ENCODE data around the gene ADAM12.
A peak's percentile ranks its signal among the peaks of the same experiment; 100 is the strongest.

The ADAM12 gene

DNA sequence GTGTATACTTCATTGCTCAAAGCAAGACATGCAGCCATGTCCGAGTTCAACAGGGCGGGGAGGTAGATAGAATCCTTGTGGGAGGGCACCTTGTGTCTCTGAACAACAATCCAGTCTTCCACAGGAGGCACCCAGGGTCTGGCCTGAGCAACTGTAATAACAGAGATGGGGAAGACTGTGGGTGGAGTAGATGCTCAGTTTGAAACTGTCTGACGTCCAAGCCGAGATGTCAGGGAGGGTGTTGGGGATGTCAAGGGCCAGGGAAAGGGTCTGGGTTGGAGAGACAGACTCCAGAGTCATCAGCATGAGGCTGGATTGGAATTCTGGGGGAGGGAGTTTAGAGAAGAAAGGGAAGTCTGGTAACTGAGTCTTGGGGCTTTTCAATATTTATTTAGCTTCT is 403.9 kb downstream of the ADAM12 start:
- TF ChIP-seq, protein P1, sequence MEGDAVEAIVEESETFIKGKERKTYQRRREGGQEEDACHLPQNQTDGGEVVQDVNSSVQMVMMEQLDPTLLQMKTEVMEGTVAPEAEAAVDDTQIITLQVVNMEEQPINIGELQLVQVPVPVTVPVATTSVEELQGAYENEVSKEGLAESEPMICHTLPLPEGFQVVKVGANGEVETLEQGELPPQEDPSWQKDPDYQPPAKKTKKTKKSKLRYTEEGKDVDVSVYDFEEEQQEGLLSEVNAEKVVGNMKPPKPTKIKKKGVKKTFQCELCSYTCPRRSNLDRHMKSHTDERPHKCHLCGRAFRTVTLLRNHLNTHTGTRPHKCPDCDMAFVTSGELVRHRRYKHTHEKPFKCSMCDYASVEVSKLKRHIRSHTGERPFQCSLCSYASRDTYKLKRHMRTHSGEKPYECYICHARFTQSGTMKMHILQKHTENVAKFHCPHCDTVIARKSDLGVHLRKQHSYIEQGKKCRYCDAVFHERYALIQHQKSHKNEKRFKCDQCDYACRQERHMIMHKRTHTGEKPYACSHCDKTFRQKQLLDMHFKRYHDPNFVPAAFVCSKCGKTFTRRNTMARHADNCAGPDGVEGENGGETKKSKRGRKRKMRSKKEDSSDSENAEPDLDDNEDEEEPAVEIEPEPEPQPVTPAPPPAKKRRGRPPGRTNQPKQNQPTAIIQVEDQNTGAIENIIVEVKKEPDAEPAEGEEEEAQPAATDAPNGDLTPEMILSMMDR (IDR thresholded peaks at IDR 0.05; ENCODE audit: low read depth, low read length) = no peak
- TF ChIP-seq EZH2phosphoT487 (IDR thresholded peaks at IDR 0.05; ENCODE audit: low read depth) = no peak
- no peaks in the 10 kb centered on the region for H3K27me3 ChIP-seq (ENCODE audit: low read depth, low read length)
- H3K27ac ChIP-seq (ENCODE audit: low read length) = no peak overlapping the region
- H3K9me3 ChIP-seq (ENCODE audit: insufficient read depth, low read length) = no peaks in the 10 kb centered on the region
- no peak overlapping the region for H3K4me3 ChIP-seq (ENCODE audit: low read length)
- no peaks in the 10 kb centered on the region for H4K20me1 ChIP-seq (ENCODE audit: insufficient read depth, low read length)
- no peaks in the 10 kb centered on the region for H3K79me2 ChIP-seq (ENCODE audit: low read length)
- no peak overlapping the region for H3K9ac ChIP-seq (ENCODE audit: low read length)
- no peaks in the 10 kb centered on the region for H3K36me3 ChIP-seq (replicated peaks; ENCODE audit: low read depth, low read length)
- H3K4me2 ChIP-seq (ENCODE audit: low read length) = no peak overlapping the region
- H3K4me1 ChIP-seq (ENCODE audit: low read length) = peaks cover 31% of the 10 kb centered on the region
- peak overlapping the region; percentile 60 for H2AFZ ChIP-seq (ENCODE audit: low read depth, low read length)

DNA sequence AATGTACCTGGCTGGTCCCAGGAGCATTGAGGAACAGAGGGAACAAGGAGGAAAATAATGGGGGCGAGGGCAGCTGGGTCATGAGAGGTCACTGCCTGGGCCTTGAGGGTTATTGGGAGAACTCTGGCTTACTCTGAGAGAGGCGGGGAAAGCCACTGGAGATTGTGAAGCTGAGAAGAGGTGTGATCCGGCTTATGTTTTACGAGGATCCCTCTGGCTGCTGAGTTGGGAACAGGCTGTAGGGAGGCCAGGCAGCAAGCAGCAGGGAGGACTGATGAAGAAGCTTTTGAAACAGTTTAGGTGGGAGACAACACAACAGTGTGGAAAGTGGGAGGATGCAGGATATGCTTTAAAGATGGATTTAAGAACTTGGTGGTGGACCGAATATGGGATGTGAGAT is 404.6 kb downstream of the ADAM12 start:
- H3K27me3 ChIP-seq (ENCODE audit: low read depth, low read length) = no peaks in the 10 kb centered on the region
- TF ChIP-seq, protein P1 (IDR thresholded peaks at IDR 0.05; ENCODE audit: low read depth, low read length) = no peak
- no peak for TF ChIP-seq EZH2phosphoT487 (IDR thresholded peaks at IDR 0.05; ENCODE audit: low read depth)
- H4K20me1 ChIP-seq (ENCODE audit: insufficient read depth, low read length) = no peaks in the 10 kb centered on the region
- peaks cover 31% of the 10 kb centered on the region for H3K4me1 ChIP-seq (ENCODE audit: low read length)
- no peak overlapping the region for H3K4me3 ChIP-seq (ENCODE audit: low read length)
- H3K9me3 ChIP-seq (ENCODE audit: insufficient read depth, low read length) = no peaks in the 10 kb centered on the region
- H3K79me2 ChIP-seq (ENCODE audit: low read length) = no peaks in the 10 kb centered on the region
- H3K9ac ChIP-seq (ENCODE audit: low read length) = no peak overlapping the region
- no peak overlapping the region for H3K4me2 ChIP-seq (ENCODE audit: low read length)
- no peaks in the 10 kb centered on the region for H3K36me3 ChIP-seq (replicated peaks; ENCODE audit: low read depth, low read length)
- H3K27ac ChIP-seq (ENCODE audit: low read length) = no peak overlapping the region
- H2AFZ ChIP-seq (ENCODE audit: low read depth, low read length) = no peak overlapping the region

DNA sequence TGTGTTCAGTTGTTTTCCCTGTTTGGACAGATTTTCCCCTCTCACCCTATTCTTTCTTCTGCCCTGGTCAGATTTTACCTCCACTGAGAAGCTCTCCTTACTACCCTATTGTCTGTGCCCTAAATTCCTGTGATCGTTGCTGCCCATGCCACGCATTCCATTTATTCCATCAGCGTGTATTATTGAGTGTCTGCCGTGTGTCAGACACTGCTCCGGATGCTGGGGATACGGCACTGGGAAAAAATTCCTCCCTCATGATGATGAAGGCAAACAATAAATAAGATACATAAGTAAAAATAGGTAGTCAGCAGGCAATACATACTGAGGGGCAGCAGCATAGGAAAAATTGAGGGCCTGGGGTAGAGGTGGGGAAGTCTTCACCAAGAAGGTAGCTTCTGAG is 405.1 kb downstream of the ADAM12 start:
- H3K4me1 ChIP-seq (ENCODE audit: low read length) = peaks cover 31% of the 10 kb centered on the region
- H4K20me1 ChIP-seq (ENCODE audit: insufficient read depth, low read length) = no peaks in the 10 kb centered on the region
- H3K79me2 ChIP-seq (ENCODE audit: low read length) = no peaks in the 10 kb centered on the region
- no peak overlapping the region for H3K27ac ChIP-seq (ENCODE audit: low read length)
- no peak overlapping the region for H3K9ac ChIP-seq (ENCODE audit: low read length)
- no peaks in the 10 kb centered on the region for H3K27me3 ChIP-seq (ENCODE audit: low read depth, low read length)
- H3K4me2 ChIP-seq (ENCODE audit: low read length) = peak overlapping the region; percentile 62; the same call in 1 of the 2 replicates
- no peak overlapping the region for H2AFZ ChIP-seq (ENCODE audit: low read depth, low read length)
- no peaks in the 10 kb centered on the region for H3K36me3 ChIP-seq (replicated peaks; ENCODE audit: low read depth, low read length)
- H3K4me3 ChIP-seq (ENCODE audit: low read length) = no peak overlapping the region
- no peak for TF ChIP-seq EZH2phosphoT487 (IDR thresholded peaks at IDR 0.05; ENCODE audit: low read depth)
- TF ChIP-seq, protein P1 (IDR thresholded peaks at IDR 0.05; ENCODE audit: low read depth, low read length) = no peak
- H3K9me3 ChIP-seq (ENCODE audit: insufficient read depth, low read length) = no peaks in the 10 kb centered on the region

DNA sequence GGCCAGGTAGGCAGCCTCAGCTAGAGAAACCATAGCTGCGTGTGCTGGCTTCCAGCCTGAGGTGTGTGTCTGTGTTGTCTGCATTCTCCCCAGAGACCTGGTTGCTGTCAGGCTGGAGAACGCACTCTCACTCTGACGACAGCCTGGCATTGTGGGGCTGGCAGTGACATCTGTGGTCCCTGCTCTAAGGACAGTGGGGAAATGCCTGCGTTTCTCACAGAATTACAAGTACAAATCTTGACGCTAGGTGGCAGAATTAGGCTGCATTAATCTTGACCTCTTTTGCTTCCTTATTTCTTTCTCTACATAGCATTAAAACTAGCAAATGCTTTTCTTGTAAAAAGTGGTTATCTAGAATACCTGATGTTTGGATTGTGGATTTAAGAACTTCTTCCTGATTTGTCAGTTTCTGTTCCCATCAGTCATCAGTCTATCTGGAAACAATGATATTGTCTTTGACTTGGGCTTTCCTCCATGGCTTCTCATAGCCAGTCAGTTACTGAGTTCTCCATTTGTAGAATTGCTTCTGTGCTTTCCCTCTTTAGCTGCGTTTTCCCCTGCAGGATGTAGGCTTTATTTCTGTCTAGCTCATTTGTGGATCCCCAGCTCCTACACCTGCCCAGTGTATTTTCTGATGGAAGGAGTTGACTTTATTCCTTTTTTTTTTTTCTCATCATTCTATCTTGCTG is 405.9 kb downstream of the ADAM12 start:
- TF ChIP-seq EZH2phosphoT487 (IDR thresholded peaks at IDR 0.05; ENCODE audit: low read depth) = no peak
- TF ChIP-seq, protein P1 (IDR thresholded peaks at IDR 0.05; ENCODE audit: low read depth, low read length) = peak; percentile 61
- H3K36me3 ChIP-seq (replicated peaks; ENCODE audit: low read depth, low read length) = no peaks in the 10 kb centered on the region
- H3K27me3 ChIP-seq (ENCODE audit: low read depth, low read length) = no peaks in the 10 kb centered on the region
- 0 out of 2 replicates have a peak overlapping the region, but pooled peaks have one; percentile 12 for H3K4me3 ChIP-seq (ENCODE audit: low read length)
- H3K4me2 ChIP-seq (ENCODE audit: low read length) = peak overlapping the region; percentile 62
- H4K20me1 ChIP-seq (ENCODE audit: insufficient read depth, low read length) = no peaks in the 10 kb centered on the region
- peak overlapping the region; percentile 93 for H2AFZ ChIP-seq (ENCODE audit: low read depth, low read length)
- H3K27ac ChIP-seq (ENCODE audit: low read length) = peak overlapping the region; percentile 28; the same call in 1 of the 2 replicates
- H3K9me3 ChIP-seq (ENCODE audit: insufficient read depth, low read length) = no peaks in the 10 kb centered on the region
- H3K9ac ChIP-seq (ENCODE audit: low read length) = peak overlapping the region; percentile 38; the same call in 1 of the 2 replicates
- no peaks in the 10 kb centered on the region for H3K79me2 ChIP-seq (ENCODE audit: low read length)
- H3K4me1 ChIP-seq (ENCODE audit: low read length) = peaks cover 33% of the 10 kb centered on the region

Data from OCI-LY3 (cell line).